Measurements from ENCODE around the gene C19orf38. TPM values are rescaled to one million over a fixed set of nuclear protein-coding genes. Genes with fewer than 3 reads are reported as not detected.

C19orf38 gene
- total RNA-seq, 1 donor: under 0.01 TPM

GRCh38 chr19:10878253-10878652 lies 30.0 kb downstream of the C19orf38 start:
- no peaks in the 10 kb centered on the region for H3K36me3 ChIP-seq (ENCODE audit: insufficient read depth, low read length)
- no peak for TF ChIP-seq CTCF (IDR thresholded peaks at IDR 0.05; ENCODE audit: extremely low read depth, low read depth, low read length)
- H3K27me3 ChIP-seq (ENCODE audit: insufficient read depth, low read length): no peaks in the 10 kb centered on the region
- no peak overlapping the region for H2AFZ ChIP-seq (ENCODE audit: low read length)
- H3K4me1 ChIP-seq (ENCODE audit: insufficient read depth, low read length): peaks cover under 1% of the 10 kb centered on the region
- H3K27ac ChIP-seq (ENCODE audit: low read depth, low read length): peak overlapping the region; percentile 62
- peaks cover 43% of the 10 kb centered on the region for H4K20me1 ChIP-seq (ENCODE audit: insufficient read depth, low read length)
- DNase-seq (ENCODE audit: insufficient read length, low spot score, missing footprints): peak; percentile 62
- no peaks in the 10 kb centered on the region for H3K9me3 ChIP-seq (ENCODE audit: low read depth, low read length)
- H3K4me3 ChIP-seq (ENCODE audit: insufficient read depth, low read length): peak overlapping the region; percentile 45
- peak overlapping the region; percentile 70 for H3K4me2 ChIP-seq (ENCODE audit: insufficient read depth, low read length)
- peaks cover 97% of the 10 kb centered on the region for H3K79me2 ChIP-seq (ENCODE audit: insufficient read depth, low read length)

DNA sequence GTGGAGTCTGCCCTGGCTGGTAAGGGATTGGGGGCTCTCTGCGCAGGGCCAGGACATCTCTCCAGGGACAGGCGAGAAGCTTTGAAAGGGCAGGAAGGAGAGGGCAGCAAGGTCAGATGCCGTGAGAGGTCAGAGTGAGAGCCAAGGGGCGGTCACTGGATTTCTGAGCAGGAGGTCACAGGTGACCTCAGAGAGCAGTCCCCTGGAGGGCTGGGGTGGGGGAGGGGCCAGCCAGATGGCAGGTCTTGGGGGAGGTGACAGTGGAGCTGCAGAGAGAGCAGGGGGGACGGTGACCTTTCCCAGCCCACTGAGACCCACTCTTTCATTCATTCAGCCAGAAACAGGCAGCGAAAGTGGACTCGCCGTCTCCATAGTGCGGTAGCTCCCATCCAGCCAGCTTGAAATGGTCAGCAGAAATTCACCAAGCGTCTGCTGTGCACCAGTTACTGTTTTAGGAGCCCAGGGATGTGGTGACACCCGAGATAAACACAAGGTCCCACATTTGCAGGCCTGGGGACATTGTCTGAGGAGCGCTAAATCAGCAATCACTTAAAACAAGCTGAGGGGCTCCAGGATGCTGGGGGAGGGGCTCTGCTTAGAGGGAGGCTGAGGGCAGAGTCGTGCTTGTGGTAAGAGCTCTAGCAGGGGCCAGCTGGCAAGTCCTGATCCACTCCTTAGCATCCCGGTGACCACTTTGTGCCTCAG lies 33.3 kb downstream of the C19orf38 start:
- no peak for TF ChIP-seq CTCF (IDR thresholded peaks at IDR 0.05; ENCODE audit: extremely low read depth, low read depth, low read length)
- Histone ChIP-seq H3K79me2 (ENCODE audit: insufficient read depth, low read length) (peaks cover 87% of the 10 kb centered on the region), H4K20me1 (ENCODE audit: insufficient read depth, low read length) (peaks cover 47% of the 10 kb centered on the region)

DNA sequence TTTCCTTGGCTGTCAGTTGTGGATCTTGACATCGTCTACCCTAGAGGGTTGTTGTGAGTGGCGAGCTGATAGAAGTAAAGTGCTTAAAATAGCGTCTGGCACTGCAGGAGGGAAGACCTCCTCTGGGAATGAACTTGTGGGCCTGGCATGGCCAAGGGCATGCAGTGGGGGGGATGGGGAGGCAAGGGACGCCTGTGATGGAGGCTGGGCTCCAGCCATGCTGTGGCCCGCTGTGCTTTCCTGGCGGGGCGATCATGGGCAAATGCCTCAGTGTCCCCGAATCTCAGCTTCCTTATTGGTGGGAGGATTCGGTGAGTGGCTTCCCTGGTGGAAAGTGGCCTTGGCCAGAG lies 33.9 kb downstream of the C19orf38 start:
- no peaks in the 10 kb centered on the region for H3K27me3 ChIP-seq (ENCODE audit: insufficient read depth, low read length)
- TF ChIP-seq CTCF (IDR thresholded peaks at IDR 0.05; ENCODE audit: extremely low read depth, low read depth, low read length): no peak
- H3K27ac ChIP-seq (ENCODE audit: low read depth, low read length): no peak overlapping the region
- H3K79me2 ChIP-seq (ENCODE audit: insufficient read depth, low read length): peaks cover 87% of the 10 kb centered on the region
- H3K4me1 ChIP-seq (ENCODE audit: insufficient read depth, low read length): no peaks in the 10 kb centered on the region
- H4K20me1 ChIP-seq (ENCODE audit: insufficient read depth, low read length): peaks cover 47% of the 10 kb centered on the region
- H3K4me2 ChIP-seq (ENCODE audit: insufficient read depth, low read length): no peak overlapping the region
- H2AFZ ChIP-seq (ENCODE audit: low read length): no peak overlapping the region
- no peak for DNase-seq (ENCODE audit: insufficient read length, low spot score, missing footprints)
- no peaks in the 10 kb centered on the region for H3K9me3 ChIP-seq (ENCODE audit: low read depth, low read length)
- H3K36me3 ChIP-seq (ENCODE audit: insufficient read depth, low read length): no peaks in the 10 kb centered on the region
- no peak overlapping the region for H3K4me3 ChIP-seq (ENCODE audit: insufficient read depth, low read length)

More for the DNA sequence above, 33.3 kb downstream of the C19orf38 start:
- peak; percentile 48 for DNase-seq (ENCODE audit: insufficient read length, low spot score, missing footprints)
- Histone ChIP-seq H3K27ac (ENCODE audit: low read depth, low read length) (no peak overlapping the region), H3K9me3 (ENCODE audit: low read depth, low read length) (no peaks in the 10 kb centered on the region), H3K4me3 (ENCODE audit: insufficient read depth, low read length) (no peak overlapping the region), H3K27me3 (ENCODE audit: insufficient read depth, low read length) (no peaks in the 10 kb centered on the region), H3K36me3 (ENCODE audit: insufficient read depth, low read length) (no peaks in the 10 kb centered on the region), H2AFZ (ENCODE audit: low read length) (no peak overlapping the region), H3K4me2 (ENCODE audit: insufficient read depth, low read length) (no peak overlapping the region), H3K4me1 (ENCODE audit: insufficient read depth, low read length) (no peaks in the 10 kb centered on the region)

DNA sequence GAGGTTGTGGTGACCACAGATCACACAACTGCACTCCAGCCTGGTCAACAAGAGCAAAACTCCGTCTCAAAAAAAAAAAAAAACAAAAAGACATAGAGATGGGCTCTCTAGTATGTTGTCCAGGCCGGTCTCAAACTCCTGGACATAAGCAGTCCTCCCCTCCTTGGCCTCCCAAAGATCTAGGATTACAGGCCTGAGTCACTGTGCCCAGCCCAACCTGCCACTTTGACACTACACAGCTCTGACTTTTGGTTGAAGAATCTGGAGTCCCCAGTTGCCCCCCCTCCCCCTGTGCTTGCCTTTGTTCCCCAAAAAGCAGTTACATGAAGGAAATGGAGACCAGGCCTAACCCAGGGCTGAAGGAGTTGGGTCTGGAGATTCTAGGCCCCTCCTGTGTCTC lies 36.1 kb downstream of the C19orf38 start:
- Histone ChIP-seq H3K79me2 (ENCODE audit: insufficient read depth, low read length) (peaks cover 87% of the 10 kb centered on the region), H3K4me2 (ENCODE audit: insufficient read depth, low read length) (no peak overlapping the region), H4K20me1 (ENCODE audit: insufficient read depth, low read length) (peaks cover 62% of the 10 kb centered on the region)

More for the DNA sequence above, 36.1 kb downstream of the C19orf38 start:
- H3K27ac ChIP-seq (ENCODE audit: low read depth, low read length): no peak overlapping the region
- no peaks in the 10 kb centered on the region for H3K9me3 ChIP-seq (ENCODE audit: low read depth, low read length)
- H3K36me3 ChIP-seq (ENCODE audit: insufficient read depth, low read length): no peaks in the 10 kb centered on the region
- peak; percentile 94 for DNase-seq (ENCODE audit: insufficient read length, low spot score, missing footprints)
- no peaks in the 10 kb centered on the region for H3K27me3 ChIP-seq (ENCODE audit: insufficient read depth, low read length)
- no peak overlapping the region for H3K4me3 ChIP-seq (ENCODE audit: insufficient read depth, low read length)
- H3K4me1 ChIP-seq (ENCODE audit: insufficient read depth, low read length): no peaks in the 10 kb centered on the region
- no peak for TF ChIP-seq CTCF (IDR thresholded peaks at IDR 0.05; ENCODE audit: extremely low read depth, low read depth, low read length)
- H2AFZ ChIP-seq (ENCODE audit: low read length): no peak overlapping the region
